SK-N-SH treated with all-trans-retinoic acid at 6 μM for 48 hours (cell line): Measurements from ENCODE around the gene CPNE7.

Source experiments
- ATAC-seq: fragments of 200-7000 bp; cut with Tn5 transposase; 3 replicates; pipeline ENCODE4 v1.9.1; 2020; ENCODE audit warnings: mild to moderate bottlenecking, moderate library complexity
- BACH2 ChIP-seq: fragments of 250-450 bp; sonication (Bioruptor Pico); IDR thresholded peaks from 2 replicates; pipeline ENCODE4 v1.9.0; 2021; ENCODE audit warnings: mild to moderate bottlenecking, borderline replicate concordance
- CREB5 ChIP-seq: fragments of 250-450 bp; sonication (Bioruptor Pico); IDR thresholded peaks from 2 replicates; pipeline ENCODE4 v1.5.1; 2020; ENCODE audit warnings: low read depth, mild to moderate bottlenecking, moderate library complexity
- CSDC2 ChIP-seq: fragments of 250-450 bp; sonication (Bioruptor Pico); IDR thresholded peaks from 2 replicates; pipeline ENCODE4 v1.5.0; 2020; ENCODE audit warnings: mild to moderate bottlenecking, moderate library complexity
- ESRRG ChIP-seq: fragments of 250-450 bp; sonication (Bioruptor Pico); IDR thresholded peaks from 2 replicates; pipeline ENCODE4 v1.6.1; 2021; ENCODE audit warnings: mild to moderate bottlenecking
- GLIS3 ChIP-seq: fragments of 250-450 bp; sonication (Bioruptor Pico); IDR thresholded peaks from 2 replicates; pipeline ENCODE4 v1.5.0; 2020; ENCODE audit warnings: mild to moderate bottlenecking, moderate library complexity
- ISL1 ChIP-seq: fragments of 250-450 bp; sonication (Bioruptor Pico); IDR thresholded peaks from 2 replicates; pipeline ENCODE4 v2.1.2; 2022; ENCODE audit warnings: mild to moderate bottlenecking, moderate library complexity
- OSR1 ChIP-seq: fragments of 250-450 bp; sonication (Bioruptor Pico); IDR thresholded peaks from 2 replicates; pipeline ENCODE4 v1.8.0; 2022; ENCODE audit warnings: moderate library complexity, mild to moderate bottlenecking, inconsistent platforms
- POU6F1 ChIP-seq: fragments of 250-450 bp; sonication (Bioruptor Pico); IDR thresholded peaks from 2 replicates; pipeline ENCODE4 v1.8.0; 2021; ENCODE audit warnings: low read depth, mild to moderate bottlenecking, moderate library complexity, borderline replicate concordance
- PPARA ChIP-seq: fragments of 250-450 bp; sonication (Bioruptor Pico); IDR thresholded peaks from 2 replicates; pipeline ENCODE4 v1.5.0; 2020; ENCODE audit warnings: mild to moderate bottlenecking, borderline replicate concordance
- RARB ChIP-seq: fragments of 250-450 bp; sonication (Bioruptor Pico); IDR thresholded peaks from 2 replicates; pipeline ENCODE4 v1.8.0; 2021; ENCODE audit warnings: mild to moderate bottlenecking, moderate library complexity
- TCF4 ChIP-seq: fragments of 250-450 bp; sonication (Bioruptor Pico); IDR thresholded peaks from 2 replicates; pipeline ENCODE4 v1.8.0; 2021; ENCODE audit warnings: mild to moderate bottlenecking, moderate library complexity, borderline replicate concordance
- TOX ChIP-seq: fragments of 250-450 bp; sonication (Bioruptor Pico); IDR thresholded peaks from 2 replicates; pipeline ENCODE4 v1.8.0; 2021; ENCODE audit warnings: mild to moderate bottlenecking, moderate library complexity, borderline replicate concordance
- ZC3H10 ChIP-seq: fragments of 250-450 bp; sonication (Bioruptor Pico); IDR thresholded peaks from 2 replicates; pipeline ENCODE4 v1.5.1; 2021; ENCODE audit warnings: mild to moderate bottlenecking, moderate library complexity
- ZFP3 ChIP-seq: fragments of 250-450 bp; sonication (Bioruptor Pico); IDR thresholded peaks from 2 replicates; pipeline ENCODE4 v1.5.0; 2020; ENCODE audit warnings: mild to moderate bottlenecking, moderate library complexity
- ZFP30 ChIP-seq: fragments of 450-650 bp; formaldehyde crosslinking; IDR thresholded peaks from 2 replicates; pipeline ENCODE4 v1.5.0; 2022; ENCODE audit warnings: mild to moderate bottlenecking, moderate library complexity
- ZNF565 ChIP-seq: fragments of 450-650 bp; formaldehyde crosslinking; conservative IDR thresholded peaks from 2 replicates; pipeline ENCODE4 v1.5.0; 2020; ENCODE audit warnings: low read depth, mild to moderate bottlenecking, moderate library complexity
- ZNF70 ChIP-seq: fragments of 450-650 bp; formaldehyde crosslinking; IDR thresholded peaks from 2 replicates; pipeline ENCODE4 v1.5.0; 2020; ENCODE audit warnings: mild to moderate bottlenecking, moderate library complexity
- TF ChIP-seq, protein P1 (sequence below): fragments of 250-450 bp; sonication (Bioruptor Pico); IDR thresholded peaks from 2 replicates; pipeline ENCODE4 v1.5.1; 2021; ENCODE audit warnings: mild to moderate bottlenecking, moderate library complexity
- TF ChIP-seq, protein P2 (sequence below): fragments of 250-450 bp; sonication (Bioruptor Pico); IDR thresholded peaks from 2 replicates; pipeline ENCODE4 v1.8.0; 2020; ENCODE audit warnings: mild to moderate bottlenecking, moderate library complexity, borderline replicate concordance
- TF ChIP-seq, protein P3 (sequence below): fragments of 250-450 bp; sonication (Bioruptor Pico); IDR thresholded peaks from 2 replicates; pipeline ENCODE4 v1.5.0; 2020; ENCODE audit warnings: mild to moderate bottlenecking, moderate library complexity

CPNE7 gene

DNA sequence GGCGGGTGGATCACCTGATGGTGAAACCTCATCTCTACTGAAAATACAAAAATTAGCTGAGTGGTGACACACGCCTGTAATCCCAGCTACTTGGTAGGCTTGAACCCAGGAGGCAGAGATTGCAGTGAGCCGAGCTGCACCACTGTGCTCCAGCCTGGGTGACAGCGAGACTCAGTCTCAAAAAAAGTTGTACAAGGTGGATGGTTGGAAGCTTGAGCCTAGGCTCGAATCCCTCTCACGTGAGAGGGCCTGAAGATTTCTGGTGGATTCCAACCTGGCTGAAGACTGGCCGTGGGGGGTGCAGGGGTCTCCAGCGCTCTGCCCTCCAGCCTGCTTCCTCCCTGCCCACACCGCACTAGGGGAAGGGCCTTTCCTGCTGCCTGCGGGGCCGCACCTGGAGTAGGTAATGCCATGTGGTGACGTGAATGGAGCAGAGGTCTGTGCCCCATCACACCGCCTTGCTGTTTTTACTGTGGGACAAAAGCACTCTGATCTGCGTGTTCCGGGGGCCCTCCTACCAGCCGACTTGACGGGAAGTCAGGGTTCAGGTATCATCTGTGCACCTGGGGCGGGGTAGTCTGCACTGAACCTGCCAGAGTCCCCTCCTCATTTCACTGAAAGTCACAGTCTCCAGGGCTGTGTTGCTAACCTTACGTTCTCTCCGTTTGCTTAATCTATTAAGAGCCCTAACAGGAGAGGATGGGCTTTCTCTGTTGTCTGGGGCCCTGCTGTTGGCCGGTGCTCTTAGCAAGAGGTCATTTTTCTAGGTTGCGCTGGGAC lies 10.9 kb upstream of the CPNE7 start:
- TF ChIP-seq ZFP30 (CRISPR knock-in tag) (no peak), GLIS3 (CRISPR knock-in tag) (no peak), RARB (CRISPR knock-in tag) (no peak), PPARA (no peak), ZFP3 (no peak), BACH2 (no peak), OSR1 (CRISPR knock-in tag) (no peak), ZNF70 (CRISPR knock-in tag) (no peak), POU6F1 (CRISPR knock-in tag) (no peak)
- TF ChIP-seq, protein P1, sequence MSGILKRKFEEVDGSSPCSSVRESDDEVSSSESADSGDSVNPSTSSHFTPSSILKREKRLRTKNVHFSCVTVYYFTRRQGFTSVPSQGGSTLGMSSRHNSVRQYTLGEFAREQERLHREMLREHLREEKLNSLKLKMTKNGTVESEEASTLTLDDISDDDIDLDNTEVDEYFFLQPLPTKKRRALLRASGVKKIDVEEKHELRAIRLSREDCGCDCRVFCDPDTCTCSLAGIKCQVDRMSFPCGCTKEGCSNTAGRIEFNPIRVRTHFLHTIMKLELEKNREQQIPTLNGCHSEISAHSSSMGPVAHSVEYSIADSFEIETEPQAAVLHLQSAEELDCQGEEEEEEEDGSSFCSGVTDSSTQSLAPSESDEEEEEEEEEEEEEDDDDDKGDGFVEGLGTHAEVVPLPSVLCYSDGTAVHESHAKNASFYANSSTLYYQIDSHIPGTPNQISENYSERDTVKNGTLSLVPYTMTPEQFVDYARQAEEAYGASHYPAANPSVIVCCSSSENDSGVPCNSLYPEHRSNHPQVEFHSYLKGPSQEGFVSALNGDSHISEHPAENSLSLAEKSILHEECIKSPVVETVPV (CRISPR knock-in tag), result no peak
- TF ChIP-seq, protein P2, sequence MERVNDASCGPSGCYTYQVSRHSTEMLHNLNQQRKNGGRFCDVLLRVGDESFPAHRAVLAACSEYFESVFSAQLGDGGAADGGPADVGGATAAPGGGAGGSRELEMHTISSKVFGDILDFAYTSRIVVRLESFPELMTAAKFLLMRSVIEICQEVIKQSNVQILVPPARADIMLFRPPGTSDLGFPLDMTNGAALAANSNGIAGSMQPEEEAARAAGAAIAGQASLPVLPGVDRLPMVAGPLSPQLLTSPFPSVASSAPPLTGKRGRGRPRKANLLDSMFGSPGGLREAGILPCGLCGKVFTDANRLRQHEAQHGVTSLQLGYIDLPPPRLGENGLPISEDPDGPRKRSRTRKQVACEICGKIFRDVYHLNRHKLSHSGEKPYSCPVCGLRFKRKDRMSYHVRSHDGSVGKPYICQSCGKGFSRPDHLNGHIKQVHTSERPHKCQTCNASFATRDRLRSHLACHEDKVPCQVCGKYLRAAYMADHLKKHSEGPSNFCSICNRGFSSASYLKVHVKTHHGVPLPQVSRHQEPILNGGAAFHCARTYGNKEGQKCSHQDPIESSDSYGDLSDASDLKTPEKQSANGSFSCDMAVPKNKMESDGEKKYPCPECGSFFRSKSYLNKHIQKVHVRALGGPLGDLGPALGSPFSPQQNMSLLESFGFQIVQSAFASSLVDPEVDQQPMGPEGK, result no peak
- TF ChIP-seq, protein P3, sequence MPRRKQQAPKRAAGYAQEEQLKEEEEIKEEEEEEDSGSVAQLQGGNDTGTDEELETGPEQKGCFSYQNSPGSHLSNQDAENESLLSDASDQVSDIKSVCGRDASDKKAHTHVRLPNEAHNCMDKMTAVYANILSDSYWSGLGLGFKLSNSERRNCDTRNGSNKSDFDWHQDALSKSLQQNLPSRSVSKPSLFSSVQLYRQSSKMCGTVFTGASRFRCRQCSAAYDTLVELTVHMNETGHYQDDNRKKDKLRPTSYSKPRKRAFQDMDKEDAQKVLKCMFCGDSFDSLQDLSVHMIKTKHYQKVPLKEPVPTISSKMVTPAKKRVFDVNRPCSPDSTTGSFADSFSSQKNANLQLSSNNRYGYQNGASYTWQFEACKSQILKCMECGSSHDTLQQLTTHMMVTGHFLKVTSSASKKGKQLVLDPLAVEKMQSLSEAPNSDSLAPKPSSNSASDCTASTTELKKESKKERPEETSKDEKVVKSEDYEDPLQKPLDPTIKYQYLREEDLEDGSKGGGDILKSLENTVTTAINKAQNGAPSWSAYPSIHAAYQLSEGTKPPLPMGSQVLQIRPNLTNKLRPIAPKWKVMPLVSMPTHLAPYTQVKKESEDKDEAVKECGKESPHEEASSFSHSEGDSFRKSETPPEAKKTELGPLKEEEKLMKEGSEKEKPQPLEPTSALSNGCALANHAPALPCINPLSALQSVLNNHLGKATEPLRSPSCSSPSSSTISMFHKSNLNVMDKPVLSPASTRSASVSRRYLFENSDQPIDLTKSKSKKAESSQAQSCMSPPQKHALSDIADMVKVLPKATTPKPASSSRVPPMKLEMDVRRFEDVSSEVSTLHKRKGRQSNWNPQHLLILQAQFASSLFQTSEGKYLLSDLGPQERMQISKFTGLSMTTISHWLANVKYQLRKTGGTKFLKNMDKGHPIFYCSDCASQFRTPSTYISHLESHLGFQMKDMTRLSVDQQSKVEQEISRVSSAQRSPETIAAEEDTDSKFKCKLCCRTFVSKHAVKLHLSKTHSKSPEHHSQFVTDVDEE (CRISPR knock-in tag), result no peak
- ATAC-seq, result no peak; the same call in 1 of the 3 replicates

GRCh38 chr16:89565256-89565505 lies 10.4 kb upstream of the CPNE7 start:
- ATAC-seq, result peak; percentile 12
- TF ChIP-seq TOX, result no peak
- no peak for TF ChIP-seq ISL1 (CRISPR knock-in tag)
- TF ChIP-seq ESRRG (CRISPR knock-in tag), result no peak
- no peak for TF ChIP-seq ZFP3
- TF ChIP-seq ZNF565 (CRISPR knock-in tag), result no peak
- no peak for TF ChIP-seq RARB (CRISPR knock-in tag)

- peak; percentile 64 for ATAC-seq
- TF ChIP-seq ZC3H10 (no peak), OSR1 (CRISPR knock-in tag) (no peak), TCF4 (no peak), CSDC2 (CRISPR knock-in tag) (no peak), CREB5 (CRISPR knock-in tag) (peak; percentile 58; the same call in 1 of the 2 replicates), TOX (no peak), POU6F1 (CRISPR knock-in tag) (no peak)
- TF ChIP-seq, protein P1 (CRISPR knock-in tag), result no peak
Observed at GRCh38 chr16:89565506-89566372, 9.8 kb upstream of the CPNE7 start.
